HepG2 (cell line): ENCODE measurements around the gene MAPK8IP3. TPM values are rescaled to one million over a fixed set of nuclear protein-coding genes. Genes with fewer than 3 reads are reported as not detected.

Experiments used
- ATAC-seq: fragments of 200-7000 bp; cut with Tn5 transposase; 3 replicates; pipeline ENCODE4 v1.9.1; 2020; ENCODE audit warnings: mild to moderate bottlenecking, moderate library complexity
- BruUV-seq: library from RNA; stranded (reverse); fragments of 400-500 nt; replicated peaks from 2 replicates; lab custom pipeline; 2021; lab: Mats Ljungman, UMichigan
- CTCF ChIA-PET: fragments of 300-600 bp; formaldehyde crosslinking; extraction: SDS; loops from one replicate; lab custom pipeline; 2021; ENCODE audit warnings: low total read pairs, inconsistent platforms, low intra/inter-chr PET ratio; lab: Yijun Ruan, JAX
- POLR2A ChIA-PET: fragments of 350-600 bp; sonication (Branson Sonifier 250); formaldehyde crosslinking; loops from one replicate; lab custom pipeline; 2020; ENCODE audit warnings: antibody characterized with exemption, inconsistent platforms; lab: Yijun Ruan, JAX
- DNase-seq: peaks from one replicate; pipeline ENCODE4 v3.0.0-alpha.2; 2015; ENCODE audit warnings: low spot score
- FAIRE-seq: peaks from 3 replicates; lab custom pipeline; 2011; peaks lifted over from hg19 to GRCh38; lab: Jason Lieb, UNC
- H2AFZ ChIP-seq: one replicate; pipeline ENCODE4 v1.6.1; 2011; ENCODE audit warnings: low read length, inconsistent platforms
- H3K27ac ChIP-seq: fragments of 300-600 bp; 3 replicates; pipeline ENCODE4 v1.8.0; 2011; ENCODE audit warnings: mixed run types, mild to moderate bottlenecking, mixed read lengths, low read length, inconsistent platforms; ENCODE audit not compliant: insufficient read depth; ENCODE audit errors: extremely low read length
- H3K27me3 ChIP-seq, 2 experiments: fragments of 200-600 bp in 1 of 2; 2 replicates in 1 of 2; 3 replicates in 1 of 2; pipeline versions ENCODE4 v1.6.0 to v1.8.0; 2011; ENCODE audit warnings: low read length in 2 of 2, mild to moderate bottlenecking in 2 of 2, moderate library complexity in 2 of 2, inconsistent platforms in 1 of 2; ENCODE audit not compliant: insufficient read depth in 2 of 2, control insufficient read depth in 1 of 2
- H3K36me3 ChIP-seq, 2 experiments: fragments of 200-600 bp in 1 of 2; replicated peaks in 1 of 2; 2 replicates in 1 of 2; 3 replicates in 1 of 2; pipeline versions ENCODE4 v1.5.1 to v1.8.0; 2011; ENCODE audit warnings: low read length in 2 of 2, inconsistent platforms in 1 of 2; ENCODE audit not compliant: insufficient read depth in 2 of 2, control insufficient read depth in 1 of 2
- H3K4me1 ChIP-seq: 2 replicates; pipeline ENCODE4 v1.5.1; 2012; ENCODE audit warnings: low read length, inconsistent platforms; ENCODE audit not compliant: insufficient read depth
- H3K4me2 ChIP-seq: 2 replicates; pipeline ENCODE4 v1.6.0; 2011; ENCODE audit warnings: low read depth, low read length, inconsistent platforms
- H3K4me3 ChIP-seq, 3 experiments: fragments of 200-600 bp in 1 of 3; sonication (generic), shearing (Covaris generic) in 1 of 3; replicated peaks in 1 of 3; 2 replicates each; pipeline ENCODE4 v1.5.1; 2011 to 2016; ENCODE audit warnings: low read length in 3 of 3, inconsistent platforms in 2 of 3, low read depth in 2 of 3, mild to moderate bottlenecking in 2 of 3, control low read depth in 1 of 3, mixed read lengths in 1 of 3; ENCODE audit not compliant: insufficient read depth in 1 of 3
- H3K79me2 ChIP-seq: one replicate; pipeline ENCODE4 v1.6.1; 2011; ENCODE audit warnings: low read length, inconsistent platforms; ENCODE audit not compliant: insufficient read depth
- H3K9ac ChIP-seq: 2 replicates; pipeline ENCODE4 v1.6.0; 2011; ENCODE audit warnings: mild to moderate bottlenecking, low read depth, low read length, inconsistent platforms; ENCODE audit not compliant: insufficient read depth
- H3K9me3 ChIP-seq: 2 replicates; pipeline ENCODE4 v1.5.1; 2012; ENCODE audit warnings: mild to moderate bottlenecking, low read length
- H4K20me1 ChIP-seq: 2 replicates; pipeline ENCODE4 v1.6.0; 2011; ENCODE audit warnings: inconsistent platforms, mild to moderate bottlenecking, low read length, moderate library complexity; ENCODE audit not compliant: insufficient read depth
- CSRNP1 ChIP-seq: sonication (generic); formaldehyde crosslinking; IDR thresholded peaks from 2 replicates; pipeline ENCODE4 v1.8.1; 2023; ENCODE audit warnings: mild to moderate bottlenecking, missing genetic modification reagents
- GABPB1 ChIP-seq: IDR thresholded peaks from 2 replicates; pipeline ENCODE4 v1.6.1; 2016; ENCODE audit warnings: mild to moderate bottlenecking, missing genetic modification reagents, moderate library complexity, missing compliant biosample characterization
- GATAD2A ChIP-seq: IDR thresholded peaks from 2 replicates; pipeline ENCODE4 v1.6.1; 2016
- KDM2A ChIP-seq: sonication (generic); formaldehyde crosslinking; IDR thresholded peaks from 2 replicates; pipeline ENCODE4 v1.4.0; 2020; ENCODE audit warnings: low read depth, missing genetic modification reagents, borderline replicate concordance
- PHF8 ChIP-seq: sonication (generic); formaldehyde crosslinking; IDR thresholded peaks from 2 replicates; pipeline ENCODE4 v1.5.0; 2020; ENCODE audit warnings: missing genetic modification reagents
- POLR2A ChIP-seq, 2 experiments: IDR thresholded peaks; 2 replicates each; pipeline ENCODE4 v1.6.1; 2011; ENCODE audit warnings: low read depth in 2 of 2, low read length in 2 of 2, mild to moderate bottlenecking in 1 of 2, moderate library complexity in 1 of 2; ENCODE audit not compliant: insufficient read depth in 1 of 2
- POLR2G ChIP-seq: fragments of 200-400 bp; formaldehyde crosslinking; IDR thresholded peaks from 2 replicates; pipeline ENCODE4 v1.6.1; 2018; ENCODE audit warnings: mild to moderate bottlenecking, low read depth, low read length, moderate library complexity
- RBFOX2 ChIP-seq: fragments of 200-400 bp; formaldehyde crosslinking; IDR thresholded peaks from 2 replicates; pipeline ENCODE4 v1.6.1; 2017; ENCODE audit warnings: low read depth, mild to moderate bottlenecking, low read length
- SUZ12 ChIP-seq: fragments of 150-350 bp; IDR thresholded peaks from 2 replicates; pipeline ENCODE4 v1.6.1; 2014; ENCODE audit warnings: low read depth, low read length
- TERF1 ChIP-seq: sonication (generic); formaldehyde crosslinking; IDR thresholded peaks from 2 replicates; pipeline ENCODE4 v1.8.0; 2022; ENCODE audit warnings: mild to moderate bottlenecking, missing genetic modification reagents, moderate library complexity
- YY1 ChIP-seq: IDR thresholded peaks from 2 replicates; pipeline ENCODE4 v1.6.1; 2011; ENCODE audit warnings: low read length, low read depth, moderate library complexity, mild to moderate bottlenecking; ENCODE audit not compliant: insufficient read depth, insufficient replicate concordance
- ZNF275 ChIP-seq: sonication (generic); formaldehyde crosslinking; IDR thresholded peaks from 2 replicates; pipeline ENCODE4 v1.8.0; 2022; ENCODE audit warnings: missing genetic modification reagents, mild to moderate bottlenecking, inconsistent platforms, borderline replicate concordance
- ZNF383 ChIP-seq: sonication (generic); formaldehyde crosslinking; IDR thresholded peaks from 2 replicates; pipeline ENCODE4 v1.4.0; 2020; ENCODE audit warnings: missing genetic modification reagents, mild to moderate bottlenecking, borderline replicate concordance
- WGBS: methylation state at CpG from one replicate; pipeline ENCODE4 v1.1.6; 2017; ENCODE audit warnings: low lambda C conversion rate; 5-methylcytosine and 5-hydroxymethylcytosine counted together
- in situ Hi-C: cut with HindIII; loops from 2 replicates; pipeline ENCODE4 v1.10.0; 2017; ENCODE audit warnings: low pct_unique_long_range_greater_than_20kb; ENCODE audit not compliant: extremely low pct_ligation_motif_present
- intact Hi-C: fragments of 100-400 bp; cut with micrococcal nuclease; formaldehyde crosslinking; loops from one replicate; pipeline ENCODE4 v1.10.0; 2022; ENCODE audit not compliant: unreplicated experiment
- polyA plus RNA-seq, 8 experiments: library from polyadenylated mRNA; depleted of rRNA in 3 of 8; stranded (reverse) in 7 of 8; unstranded in 1 of 8; fragments of >200 nt; fragmentation: Illumina TruSeq in 4 of 8; extraction: Trizol in 4 of 8; gene quantifications; 2 replicates each; pipeline versions ENCODE4 v1.2.1 to v1.2.3, GENCODE V29; 2011 to 2016; ENCODE audit warnings: low read depth in 4 of 8, missing spikeins in 1 of 8, mixed read lengths in 1 of 8; ENCODE audit not compliant: insufficient read depth in 1 of 8
- total RNA-seq, 5 experiments: library from RNA; depleted of rRNA; stranded (reverse); fragments of >200 nt; fragmentation: Illumina TruSeq; extraction: Trizol; gene quantifications; 2 replicates each; pipeline ENCODE4 v1.2.3, GENCODE V29; 2016; ENCODE audit warnings: low read depth in 1 of 5
- TF ChIP-seq, protein P1 (sequence below): IDR thresholded peaks from 2 replicates; pipeline ENCODE4 v1.6.1; 2012; ENCODE audit warnings: inconsistent platforms

Gene MAPK8IP3
- total and polyA plus RNA-seq, 2 of the 13 experiments (the other 11 are each of a cell fraction or from before 2014, with no cell fraction given) = 25.1 to 41.7 TPM

GRCh38 chr16:1770328-1771187 lies 64.6 kb downstream of the MAPK8IP3 start (continued):
- TF ChIP-seq CSRNP1 (CRISPR knock-in tag) = 0 out of 2 replicates have a peak, but pooled peaks have one; percentile 26
- TF ChIP-seq, all 625 proteins: peak for 17

DNA sequence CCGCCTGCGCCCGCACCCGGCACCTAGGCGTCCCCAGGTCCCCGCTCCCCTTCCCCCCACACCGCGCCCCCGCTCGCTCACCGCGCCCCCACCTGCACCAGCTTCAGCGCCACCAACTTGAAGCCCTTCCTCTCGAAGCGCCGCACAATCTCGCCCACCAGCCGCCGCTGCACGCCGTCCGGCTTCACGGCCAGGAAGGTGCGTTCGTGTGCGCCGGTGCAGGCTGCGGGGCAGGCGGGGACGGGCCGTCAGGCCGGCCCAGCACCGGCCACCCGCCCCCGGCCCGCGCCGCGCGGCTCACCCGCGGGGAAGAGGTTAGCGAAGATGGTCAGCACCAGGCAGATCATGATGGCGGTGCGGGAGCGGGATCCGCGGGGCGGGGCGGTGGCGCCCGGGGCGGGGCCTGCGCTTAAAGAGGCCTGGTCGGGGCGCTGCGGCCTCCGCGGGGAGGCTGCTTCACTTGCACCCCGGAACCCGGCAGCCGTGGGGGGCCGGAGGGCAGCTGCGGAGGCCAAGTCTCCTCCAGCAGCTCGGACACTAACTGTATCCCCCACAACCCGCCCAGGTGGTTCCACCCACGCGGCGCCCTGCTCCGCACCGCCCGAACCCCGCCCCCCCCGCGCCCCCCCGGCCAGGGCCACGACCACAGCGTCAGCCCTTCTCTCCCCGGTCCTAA lies 65.3 kb downstream of the MAPK8IP3 start, which contains the start of gene NME3:
NME3 (minus strand) TSS at position 356 of the 676 bp plus-strand sequence; CDS start at position 347, 9 bp downstream.
- peak within 1 kb of the TSS; percentile 99 for H3K9ac ChIP-seq
- H3K9me3 ChIP-seq = no peaks in the 10 kb centered on the region
- 69% methylated on average over 47 of the region's 79 CpGs for WGBS
- no TSS peak for BruUV-seq
- peak; percentile 17 for DNase-seq
- peaks cover 30% of the 10 kb centered on the region for H3K79me2 ChIP-seq
- H3K4me1 ChIP-seq = peaks cover 12% of the 10 kb centered on the region
- H3K4me2 ChIP-seq = peak within 1 kb of the TSS; percentile 91
- H3K27me3 ChIP-seq = no peaks in the 10 kb centered on the region; a peak in 2 of 5 replicates
- peak within 1 kb of the TSS; percentile 94 to 96 (median 95) for H3K4me3 ChIP-seq
- peak within 1 kb of the TSS; percentile 90 for H3K27ac ChIP-seq
- in situ Hi-C loops (no loop called here), intact Hi-C loops (loop anchor here (5.0 kb wide), 1 partner anchor 41 kb away; no protein-coding TSS in a partner anchor)
- ChIA-PET CTCF (no interaction called here), POLR2A (interaction anchor here (0.6 to 1.8 kb wide), 4 partner anchors 11 to 744 kb away, joined by 4 to 38 read pairs (median 4); partner anchors contain the start of genes FAHD1, NUBP2, RPS2 and SPSB3)
- ATAC-seq = no peak
- H2AFZ ChIP-seq = no peak within 1 kb of the TSS
- FAIRE-seq = no peak
- H4K20me1 ChIP-seq = no peaks in the 10 kb centered on the region
- peaks cover 9 to 21% of the 10 kb centered on the region in 2 experiments; a peak in 4 of 5 replicates for H3K36me3 ChIP-seq
- TF ChIP-seq ZNF275 (no peak), POLR2A (IDR thresholded peaks at IDR 0.05; ENCODE audit: insufficient read depth in 1 of 2, low read depth in 2 of 2, low read length in 2 of 2) (peak in 1 of 2 experiments; percentile 38; a peak in 1 of 4 replicates), KDM2A (peak; percentile 33; the same call in 1 of the 2 replicates), GATAD2A (CRISPR knock-in tag) (no peak), ZNF383 (CRISPR knock-in tag) (no peak), POLR2G (peak; percentile 41; the same call in 1 of the 2 replicates), SUZ12 (no peak), PHF8 (0 out of 2 replicates have a peak, but pooled peaks have one; percentile 13), YY1 (peak; percentile 77), TERF1 (CRISPR knock-in tag) (no peak), RBFOX2 (peak; percentile 60), GABPB1 (CRISPR knock-in tag) (peak; percentile 24; the same call in 1 of the 2 replicates)
- TF ChIP-seq, protein P1, sequence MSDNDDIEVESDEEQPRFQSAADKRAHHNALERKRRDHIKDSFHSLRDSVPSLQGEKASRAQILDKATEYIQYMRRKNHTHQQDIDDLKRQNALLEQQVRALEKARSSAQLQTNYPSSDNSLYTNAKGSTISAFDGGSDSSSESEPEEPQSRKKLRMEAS = peak; percentile 19; the same call in 1 of the 2 replicates
